GM12874 (cell line): ENCODE measurements around the gene CD2BP2.

ENCODE experiments used
- TF ChIP-seq, protein P1 (sequence below): IDR thresholded peaks from 2 replicates; pipeline ENCODE4 v1.5.1; 2011; ENCODE audit warnings: low read depth, mild to moderate bottlenecking, control low read depth, low read length, moderate library complexity; ENCODE audit not compliant: insufficient read depth

Gene CD2BP2

DNA sequence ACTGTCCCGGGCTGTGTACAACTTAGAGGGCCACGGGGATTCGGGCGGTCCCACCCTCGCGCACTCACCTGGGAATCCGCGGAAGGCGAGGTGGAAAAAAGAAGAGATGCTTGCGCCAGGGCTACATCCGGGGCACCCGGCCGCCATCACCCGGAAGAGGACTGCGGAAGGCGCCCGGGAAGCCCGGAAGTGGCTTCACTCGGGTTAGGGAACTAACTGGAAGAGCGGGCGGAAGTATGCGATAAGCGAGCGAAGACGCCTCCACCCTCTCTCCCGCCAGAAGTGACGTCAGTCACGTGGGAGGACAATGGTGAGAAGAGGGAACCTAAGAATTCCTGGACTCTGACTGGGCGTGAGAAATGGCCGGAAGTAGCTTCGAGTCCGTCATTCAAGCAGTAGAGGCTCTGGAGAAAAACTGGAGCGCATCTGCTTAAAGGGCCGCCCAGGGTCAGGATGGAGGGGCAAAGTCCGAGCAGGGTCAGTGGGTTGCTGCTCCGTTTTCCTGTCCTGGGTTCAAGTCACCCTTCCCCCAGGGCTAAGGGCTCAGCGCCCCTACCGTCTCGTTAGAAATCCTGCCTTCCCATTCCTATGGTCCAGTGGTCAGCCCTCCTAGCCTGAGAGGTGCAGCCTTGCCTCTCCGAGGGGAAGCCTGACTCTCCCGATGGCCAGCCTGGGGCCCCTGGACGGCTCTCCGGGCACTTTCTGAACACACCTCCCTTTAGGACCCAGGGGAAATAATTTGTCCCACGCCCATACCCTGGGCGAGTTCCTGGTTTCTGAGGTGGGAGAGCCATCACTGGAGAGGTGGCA, at the start of gene CD2BP2:
Gene CD2BP2, minus strand, starts transcription at position 165 of the 810 bp plus-strand sequence. CDS start 627 bp downstream, outside the sequence.
- TF ChIP-seq, protein P1, sequence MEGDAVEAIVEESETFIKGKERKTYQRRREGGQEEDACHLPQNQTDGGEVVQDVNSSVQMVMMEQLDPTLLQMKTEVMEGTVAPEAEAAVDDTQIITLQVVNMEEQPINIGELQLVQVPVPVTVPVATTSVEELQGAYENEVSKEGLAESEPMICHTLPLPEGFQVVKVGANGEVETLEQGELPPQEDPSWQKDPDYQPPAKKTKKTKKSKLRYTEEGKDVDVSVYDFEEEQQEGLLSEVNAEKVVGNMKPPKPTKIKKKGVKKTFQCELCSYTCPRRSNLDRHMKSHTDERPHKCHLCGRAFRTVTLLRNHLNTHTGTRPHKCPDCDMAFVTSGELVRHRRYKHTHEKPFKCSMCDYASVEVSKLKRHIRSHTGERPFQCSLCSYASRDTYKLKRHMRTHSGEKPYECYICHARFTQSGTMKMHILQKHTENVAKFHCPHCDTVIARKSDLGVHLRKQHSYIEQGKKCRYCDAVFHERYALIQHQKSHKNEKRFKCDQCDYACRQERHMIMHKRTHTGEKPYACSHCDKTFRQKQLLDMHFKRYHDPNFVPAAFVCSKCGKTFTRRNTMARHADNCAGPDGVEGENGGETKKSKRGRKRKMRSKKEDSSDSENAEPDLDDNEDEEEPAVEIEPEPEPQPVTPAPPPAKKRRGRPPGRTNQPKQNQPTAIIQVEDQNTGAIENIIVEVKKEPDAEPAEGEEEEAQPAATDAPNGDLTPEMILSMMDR: no peak

DNA sequence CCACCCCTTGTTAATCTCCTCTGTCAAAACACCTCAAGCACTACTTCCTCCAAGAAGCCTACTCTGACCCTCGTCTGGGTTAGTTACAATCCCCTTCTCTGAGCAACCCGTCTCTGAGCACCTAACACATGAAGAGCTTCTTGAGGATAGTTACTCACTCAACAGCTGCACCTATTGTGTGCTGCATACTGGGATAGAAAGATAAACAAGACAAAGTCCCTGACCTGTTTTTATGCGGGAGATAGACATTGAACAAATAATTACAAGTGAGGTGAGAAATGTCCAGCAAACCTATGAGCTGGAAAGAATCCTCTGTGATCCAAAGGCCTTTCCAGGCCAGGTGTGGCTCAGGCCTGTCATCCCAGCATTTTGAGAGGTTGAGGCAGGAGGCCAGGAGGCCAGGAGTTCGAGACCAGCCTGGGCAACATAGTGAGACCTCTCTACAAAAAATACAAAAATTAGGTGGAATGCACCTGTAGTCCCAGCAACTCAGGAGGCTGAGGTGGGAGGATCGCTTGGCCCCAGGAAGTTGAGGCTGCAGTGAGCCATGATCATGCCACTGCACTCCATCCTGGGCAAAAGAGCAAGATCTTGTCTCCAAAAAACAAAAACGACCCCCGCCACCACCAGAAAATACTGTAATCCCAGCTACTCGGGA, 46.8 kb upstream of the CD2BP2 start:
- TF ChIP-seq, protein P1: no peak

DNA sequence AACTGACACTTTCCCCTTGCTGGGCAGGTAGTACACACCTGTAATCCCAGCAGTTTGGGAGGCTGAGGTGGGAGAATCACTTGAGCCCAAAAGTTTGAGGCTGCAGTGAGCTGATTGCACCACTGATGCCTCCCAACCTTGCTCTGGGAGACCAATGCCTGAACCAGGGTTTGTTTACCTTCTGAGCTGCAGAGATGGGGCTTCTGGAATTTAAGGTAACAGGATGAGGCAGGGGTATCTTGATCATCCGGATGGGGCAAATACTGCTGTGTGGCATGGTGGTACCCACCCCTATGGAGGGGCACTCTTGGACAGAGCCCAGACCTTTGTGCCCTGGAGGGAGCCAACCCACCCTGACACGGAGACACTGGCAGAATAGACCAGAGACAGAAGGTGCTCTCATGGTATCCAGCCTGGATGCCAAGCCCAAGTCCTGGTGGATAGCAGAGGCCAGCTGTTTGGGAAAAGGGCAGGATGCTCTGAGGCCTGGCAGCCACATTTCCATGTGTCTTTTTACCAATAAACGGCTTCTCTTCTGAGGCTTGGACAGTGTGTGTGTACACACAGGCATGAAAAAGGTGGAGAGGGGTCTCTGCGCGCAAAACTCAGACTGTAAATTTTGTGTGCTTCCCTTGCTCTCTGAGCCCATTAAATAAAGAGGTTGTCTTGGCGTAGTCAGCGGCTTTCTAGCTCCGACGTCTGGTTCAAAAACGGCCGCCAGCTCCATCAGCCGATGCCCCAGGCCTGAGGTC, 44.5 kb upstream of the CD2BP2 start:
- TF ChIP-seq, protein P1: no peak

DNA sequence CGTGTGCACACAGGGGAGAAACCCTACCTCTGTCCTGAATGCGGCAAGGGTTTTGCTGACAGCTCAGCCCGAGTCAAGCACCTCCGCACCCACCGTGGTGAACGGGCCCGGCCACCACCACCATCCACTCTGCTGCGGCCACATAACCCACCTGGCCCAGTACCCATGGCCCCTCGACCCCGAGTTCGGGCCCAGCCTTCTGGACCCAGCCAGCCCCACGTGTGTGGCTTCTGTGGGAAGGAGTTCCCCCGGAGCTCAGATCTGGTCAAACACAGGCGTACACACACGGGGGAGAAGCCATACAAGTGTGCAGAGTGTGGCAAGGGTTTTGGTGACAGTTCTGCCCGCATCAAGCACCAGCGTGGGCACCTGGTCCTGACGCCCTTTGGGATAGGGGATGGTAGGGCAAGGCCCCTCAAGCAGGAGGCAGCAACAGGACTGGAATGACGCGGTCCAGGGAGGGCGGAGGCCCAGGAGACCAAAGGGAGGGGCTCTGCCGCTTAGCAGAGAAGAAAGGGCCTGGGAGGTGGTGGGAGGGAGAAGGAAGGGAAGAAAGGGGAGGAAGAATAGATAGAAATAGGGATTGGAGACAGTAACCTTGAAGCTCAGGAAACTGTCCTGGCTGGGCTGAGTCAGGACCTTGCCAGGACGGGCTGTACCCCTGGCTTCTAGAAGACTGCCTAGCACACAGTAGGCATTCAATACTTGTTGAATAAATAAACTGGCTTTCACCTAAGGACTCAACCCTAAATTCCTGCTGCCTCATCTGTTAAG, 43.7 kb upstream of the CD2BP2 start:
- TF ChIP-seq, protein P1: no peak

DNA sequence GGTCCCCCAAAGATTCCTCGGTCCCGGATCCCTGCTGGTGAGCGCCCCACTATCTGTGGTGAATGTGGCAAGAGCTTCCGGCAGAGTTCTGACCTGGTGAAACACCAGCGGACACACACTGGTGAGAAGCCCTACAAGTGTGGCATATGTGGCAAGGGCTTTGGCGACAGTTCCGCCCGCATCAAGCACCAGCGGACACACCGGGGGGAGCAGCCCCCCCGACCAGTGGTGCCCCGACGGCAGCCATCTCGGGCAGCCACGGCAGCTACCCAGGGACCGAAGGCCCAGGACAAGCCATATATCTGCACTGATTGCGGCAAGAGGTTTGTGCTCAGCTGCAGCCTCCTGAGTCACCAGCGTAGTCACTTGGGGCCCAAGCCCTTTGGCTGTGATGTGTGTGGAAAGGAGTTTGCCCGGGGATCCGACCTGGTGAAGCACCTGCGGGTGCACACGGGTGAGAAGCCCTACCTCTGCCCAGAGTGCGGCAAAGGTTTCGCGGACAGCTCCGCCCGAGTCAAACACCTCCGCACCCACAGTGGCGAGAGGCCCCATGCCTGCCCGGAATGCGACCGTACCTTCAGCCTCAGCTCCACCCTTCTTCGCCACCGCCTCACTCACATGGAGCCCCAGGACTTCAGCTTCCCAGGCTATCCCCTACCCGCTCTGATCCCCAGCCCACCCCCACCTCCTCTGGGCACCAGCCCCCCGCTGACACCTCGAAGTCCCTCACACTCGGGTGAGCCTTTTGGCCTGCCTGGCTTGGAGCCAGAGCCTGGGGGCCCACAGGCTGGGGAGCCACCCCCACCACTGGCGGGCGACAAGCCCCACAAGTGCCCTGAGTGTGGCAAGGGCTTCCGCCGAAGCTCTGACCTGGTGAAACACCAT, 42.9 kb upstream of the CD2BP2 start:
- TF ChIP-seq, protein P1: no peak

DNA sequence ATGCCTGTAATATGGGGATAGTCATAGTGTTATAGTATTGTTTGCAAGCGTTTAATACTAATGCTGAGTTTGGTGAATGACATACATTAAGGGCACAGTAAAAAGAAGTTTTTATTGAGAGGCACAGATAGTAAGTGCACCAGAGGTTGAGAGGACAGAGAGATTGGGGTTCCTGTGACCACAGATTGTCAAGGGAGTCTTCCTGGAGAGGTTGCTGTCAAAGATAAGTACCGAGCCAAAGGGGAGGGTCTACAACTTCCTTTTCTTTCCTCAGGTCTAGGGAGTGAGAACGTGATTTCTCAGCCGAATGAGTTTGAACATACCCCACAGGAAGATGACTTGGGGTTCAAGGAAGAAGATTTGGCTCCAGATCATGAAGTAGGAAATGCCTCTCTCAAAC, 41.9 kb upstream of the CD2BP2 start:
- TF ChIP-seq, protein P1: no peak
